CD4-positive, alpha-beta T cell (primary cell): ENCODE results near the gene C9. TPM values are rescaled to one million over a fixed set of nuclear protein-coding genes. Genes with fewer than 3 reads are reported as not detected.

Source experiments
- ATAC-seq: fragments of 200-7000 bp; cut with Tn5 transposase; one replicate; pipeline ENCODE4 v1.10.0; 2022; ENCODE audit warnings: mild to moderate bottlenecking; ENCODE audit not compliant: poor library complexity
- CTCF ChIA-PET: fragments of 350-600 bp; sonication (Branson Sonifier 250); formaldehyde crosslinking; loops from one replicate; lab custom pipeline; 2021; ENCODE audit warnings: antibody characterized with exemption, inconsistent platforms; lab: Charles Lee
- POLR2A ChIA-PET: fragments of 350-600 bp; sonication (Branson Sonifier 250); formaldehyde crosslinking; loops from one replicate; lab custom pipeline; 2021; ENCODE audit warnings: antibody characterized with exemption, inconsistent platforms; lab: Charles Lee
- DNase-seq, 14 experiments: peaks; one replicate each; pipeline ENCODE4 v3.0.0-alpha.2; 2013 to 2020; ENCODE audit warnings: mixed read lengths in 2 of 14
- H3K27ac ChIP-seq, 2 donors: one replicate each; pipeline versions ENCODE4 v1.5.1 to v1.7.0; 2013; ENCODE audit warnings: low read length in 2 of 2, low read depth in 1 of 2, mild to moderate bottlenecking in 1 of 2
- H3K27me3 ChIP-seq, 2 experiments: 1 replicate in 1 of 2; 2 replicates in 1 of 2; pipeline versions ENCODE4 v1.6.1 to v1.7.0; 2013; ENCODE audit warnings: low read length in 2 of 2, control low read depth in 1 of 2, mild to moderate bottlenecking in 1 of 2, moderate library complexity in 1 of 2; ENCODE audit not compliant: insufficient read depth in 2 of 2, control insufficient read depth in 1 of 2
- H3K36me3 ChIP-seq: one replicate; pipeline ENCODE4 v1.6.1; 2013; ENCODE audit warnings: low read length, control low read depth; ENCODE audit not compliant: insufficient read depth
- H3K4me1 ChIP-seq: one replicate; pipeline ENCODE4 v1.6.1; 2013; ENCODE audit warnings: low read length, control low read depth; ENCODE audit not compliant: insufficient read depth
- H3K4me3 ChIP-seq: one replicate; pipeline ENCODE4 v1.5.1; 2013; ENCODE audit warnings: mild to moderate bottlenecking, low read length, moderate library complexity
- H3K9me3 ChIP-seq, 2 experiments: 1 replicate in 1 of 2; 2 replicates in 1 of 2; pipeline versions ENCODE4 v1.6.1 to v1.7.0; 2013; ENCODE audit warnings: low read length in 2 of 2, mild to moderate bottlenecking in 2 of 2, control low read depth in 1 of 2, moderate library complexity in 1 of 2; ENCODE audit not compliant: control insufficient read depth in 1 of 2, insufficient read depth in 1 of 2
- H3K27ac Mint-ChIP-seq: one replicate; pipeline ENCODE4 v1.8.0; 2020; ENCODE audit warnings: mixed read lengths
- H3K27me3 Mint-ChIP-seq: one replicate; pipeline ENCODE4 v1.8.0; 2021; ENCODE audit warnings: mixed read lengths
- H3K36me3 Mint-ChIP-seq: one replicate; pipeline ENCODE4 v1.8.0; 2021; ENCODE audit warnings: low read depth, mixed read lengths
- H3K4me1 Mint-ChIP-seq: one replicate; pipeline ENCODE4 v1.8.0; 2021; ENCODE audit warnings: low read depth, mixed read lengths
- H3K4me3 Mint-ChIP-seq: one replicate; pipeline ENCODE4 v1.8.0; 2020; ENCODE audit warnings: mild to moderate bottlenecking, mixed read lengths
- H3K9me3 Mint-ChIP-seq: one replicate; pipeline ENCODE4 v1.8.0; 2020; ENCODE audit warnings: mixed read lengths
- CTCF ChIP-seq: fragments of 200-600 bp; IDR thresholded peaks from one replicate; pipeline ENCODE4 v1.8.0; 2022; ENCODE audit warnings: antibody characterized with exemption, mild to moderate bottlenecking
- intact Hi-C, 2 experiments: fragments of 100-400 bp; cut with DNase I in 1 of 2; cut with micrococcal nuclease in 1 of 2; formaldehyde crosslinking; loops; one replicate each; pipeline versions ENCODE4 v1.15.1 to v1.9.0; 2023 to 2025; cut with DNase I, micrococcal nuclease
- total RNA-seq, 174 experiments: library from RNA in 2 of 174; stranded (reverse) in 2 of 174; gene quantifications; one replicate each; pipeline ENCODE4 v1.2.3 and lab custom pipeline; 2021 to 2026

The C9 gene
- total RNA-seq, 2 experiments from 2014 or later = not detected

GRCh38 chr5:39368116-39368515, 3.8 kb upstream of the C9 start:
- POLR2A ChIA-PET = no interaction called here
- no peaks in the 10 kb centered on the region for H3K9me3 Mint-ChIP-seq
- H3K27ac Mint-ChIP-seq = no peak overlapping the region
- DNase-seq (no peak), ATAC-seq (no peak)
- H3K4me1 ChIP-seq = no peaks in the 10 kb centered on the region
- H3K9me3 ChIP-seq = no peaks in the 10 kb centered on the region
- H3K36me3 ChIP-seq = no peaks in the 10 kb centered on the region
- H3K36me3 Mint-ChIP-seq = no peaks in the 10 kb centered on the region
- H3K4me3 Mint-ChIP-seq = no peak overlapping the region
- peaks cover 0 to 2% of the 10 kb centered on the region in 2 experiments for H3K27me3 ChIP-seq
- H3K27me3 Mint-ChIP-seq = peaks cover 4% of the 10 kb centered on the region
- no peak overlapping the region for H3K4me3 ChIP-seq
- H3K4me1 Mint-ChIP-seq = no peaks in the 10 kb centered on the region
- no peak overlapping the region for H3K27ac ChIP-seq
- intact Hi-C loops = no loop called here
- TF ChIP-seq CTCF = no peak
- CTCF ChIA-PET = no interaction called here

GRCh38 chr5:39367711-39368110, 3.4 kb upstream of the C9 start:
- Histone ChIP-seq H3K4me3 (no peak overlapping the region), H3K9me3 (no peaks in the 10 kb centered on the region), H3K27ac (no peak overlapping the region), H3K36me3 (no peaks in the 10 kb centered on the region), H3K27me3 (peaks cover 0 to 2% of the 10 kb centered on the region in 2 experiments), H3K4me1 (no peaks in the 10 kb centered on the region)
- intact Hi-C loops = no loop called here
- Mint-ChIP-seq H3K27ac (no peak overlapping the region), H3K4me3 (no peak overlapping the region), H3K4me1 (no peaks in the 10 kb centered on the region), H3K36me3 (no peaks in the 10 kb centered on the region), H3K27me3 (peaks cover 4% of the 10 kb centered on the region), H3K9me3 (no peaks in the 10 kb centered on the region)
- no peak for ATAC-seq
- no peak for DNase-seq
- TF ChIP-seq CTCF = no peak
- CTCF ChIA-PET = no interaction called here
- POLR2A ChIA-PET = no interaction called here

DNA sequence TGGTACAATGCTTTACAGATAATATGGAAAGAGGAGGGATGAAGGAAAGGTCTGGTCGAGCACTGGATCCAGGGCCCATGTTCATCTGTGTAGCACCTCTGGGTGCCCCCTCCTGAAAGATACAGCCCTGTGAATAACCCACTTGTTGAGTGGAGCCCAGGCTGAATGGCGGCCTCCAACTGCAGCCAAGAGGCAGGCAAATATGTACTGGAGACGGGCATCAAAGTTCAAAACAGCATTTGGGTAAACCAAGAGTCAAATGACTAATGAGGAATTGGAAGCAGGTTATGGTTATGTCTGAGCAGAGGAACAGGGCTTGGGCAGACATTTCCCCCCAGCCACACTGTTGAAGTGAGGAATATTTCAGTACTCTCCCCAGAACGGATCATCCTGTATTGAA, 1.1 kb downstream of the C9 start:
- no peaks in the 10 kb centered on the region for H3K36me3 ChIP-seq
- CTCF ChIA-PET = interaction anchor here (1.3 kb wide), 1 partner anchor 13 kb away, joined by 4 read pairs; no protein-coding TSS in a partner anchor
- no peak for ATAC-seq
- H3K9me3 Mint-ChIP-seq = peaks cover 2% of the 10 kb centered on the region
- H3K27ac ChIP-seq = no peak overlapping the region
- no peak overlapping the region for H3K27ac Mint-ChIP-seq
- TF ChIP-seq CTCF = no peak
- no peaks in the 10 kb centered on the region for H3K9me3 ChIP-seq
- H3K36me3 Mint-ChIP-seq = no peaks in the 10 kb centered on the region
- intact Hi-C loops = no loop called here
- H3K4me3 Mint-ChIP-seq = no peak overlapping the region
- H3K27me3 ChIP-seq = peaks cover 0 to 2% of the 10 kb centered on the region in 2 experiments
- POLR2A ChIA-PET = no interaction called here
- DNase-seq = no peak
- peaks cover 4% of the 10 kb centered on the region for H3K27me3 Mint-ChIP-seq
- H3K4me1 ChIP-seq = no peaks in the 10 kb centered on the region
- H3K4me3 ChIP-seq = no peak overlapping the region
- H3K4me1 Mint-ChIP-seq = no peaks in the 10 kb centered on the region
